ENCODE measurements around the gene MYO16.

GRCh38 chr13:108624108-108624507 lies 5.3 kb upstream of the MYO16 start:
- TF ChIP-seq TAF1 (IDR thresholded peaks at IDR 0.05; ENCODE audit: low read depth, low read length), result no peak
- no peak for TF ChIP-seq SPI1 (IDR thresholded peaks at IDR 0.05; ENCODE audit: low read depth, low read length)
- no peak for TF ChIP-seq POLR2A (IDR thresholded peaks at IDR 0.05; ENCODE audit: low read depth, low read length)
- TF ChIP-seq POU2F2 (IDR thresholded peaks at IDR 0.05; ENCODE audit: low read depth, low read length), result no peak
- TF ChIP-seq POLR2AphosphoS5 (IDR thresholded peaks at IDR 0.05; ENCODE audit: low read depth, low read length), result no peak

All from GM12891 (cell line).